ENCODE results near the gene TBL1X. TPM values are rescaled to one million over a fixed set of nuclear protein-coding genes. Genes with fewer than 3 reads are reported as not detected.
A peak's percentile ranks its signal among the peaks of the same experiment; 100 is the strongest.

The TBL1X gene
- total RNA-seq, 4 donors from 2014 or later, result 25.3 to 54.1 (median 38.2) TPM

DNA sequence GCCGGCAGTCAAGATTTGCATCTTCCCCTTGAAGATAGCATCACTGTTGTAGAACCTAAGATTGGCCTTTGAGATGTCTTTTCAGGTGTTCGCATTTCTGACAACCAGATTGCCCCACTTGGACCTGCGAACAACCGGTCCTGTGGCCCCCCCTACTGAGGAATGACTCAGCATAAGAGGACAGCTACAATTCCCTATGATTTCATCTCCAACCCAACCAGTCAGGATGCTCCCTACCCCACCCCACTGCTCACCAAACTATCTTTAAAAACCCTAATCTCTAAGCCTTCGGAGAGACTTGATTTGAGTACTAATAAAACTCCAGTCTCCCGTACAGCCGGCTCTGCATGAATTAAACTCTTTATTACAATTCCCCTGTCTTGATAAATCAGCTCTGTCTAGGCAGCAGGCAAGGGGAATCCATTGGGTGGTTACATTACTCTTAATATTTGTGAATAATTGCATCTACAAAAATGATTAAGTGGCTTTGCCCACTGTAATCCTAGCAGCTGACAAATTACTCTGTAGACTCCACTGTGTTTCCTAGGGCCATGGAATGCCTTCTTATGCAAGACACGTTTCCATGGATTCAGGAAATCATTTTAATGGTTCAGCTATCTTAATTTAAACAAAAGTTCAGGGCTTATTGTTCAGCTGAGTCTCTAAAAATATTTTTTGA, 205.4 kb downstream of the TBL1X start:
- Histone ChIP-seq H3K9me3 (no peaks in the 10 kb centered on the region), H3K36me3 (no peaks in the 10 kb centered on the region), H3K27me3 (no peaks in the 10 kb centered on the region), H3K4me3 (no peak overlapping the region), H3K4me1 (peaks cover 2 to 46% (median 39%) of the 10 kb centered on the region in 4 donors), H3K27ac (replicated peaks in 1 of 4) (peak overlapping the region; percentile 34 to 52 (median 43))
- TF ChIP-seq, protein P1, sequence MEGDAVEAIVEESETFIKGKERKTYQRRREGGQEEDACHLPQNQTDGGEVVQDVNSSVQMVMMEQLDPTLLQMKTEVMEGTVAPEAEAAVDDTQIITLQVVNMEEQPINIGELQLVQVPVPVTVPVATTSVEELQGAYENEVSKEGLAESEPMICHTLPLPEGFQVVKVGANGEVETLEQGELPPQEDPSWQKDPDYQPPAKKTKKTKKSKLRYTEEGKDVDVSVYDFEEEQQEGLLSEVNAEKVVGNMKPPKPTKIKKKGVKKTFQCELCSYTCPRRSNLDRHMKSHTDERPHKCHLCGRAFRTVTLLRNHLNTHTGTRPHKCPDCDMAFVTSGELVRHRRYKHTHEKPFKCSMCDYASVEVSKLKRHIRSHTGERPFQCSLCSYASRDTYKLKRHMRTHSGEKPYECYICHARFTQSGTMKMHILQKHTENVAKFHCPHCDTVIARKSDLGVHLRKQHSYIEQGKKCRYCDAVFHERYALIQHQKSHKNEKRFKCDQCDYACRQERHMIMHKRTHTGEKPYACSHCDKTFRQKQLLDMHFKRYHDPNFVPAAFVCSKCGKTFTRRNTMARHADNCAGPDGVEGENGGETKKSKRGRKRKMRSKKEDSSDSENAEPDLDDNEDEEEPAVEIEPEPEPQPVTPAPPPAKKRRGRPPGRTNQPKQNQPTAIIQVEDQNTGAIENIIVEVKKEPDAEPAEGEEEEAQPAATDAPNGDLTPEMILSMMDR (IDR thresholded peaks at IDR 0.05), result no peak
- TF ChIP-seq EP300 (IDR thresholded peaks at IDR 0.05) (no peak), POLR2A (IDR thresholded peaks at IDR 0.05; ENCODE audit: low read depth) (no peak), POLR2AphosphoS5 (IDR thresholded peaks at IDR 0.05) (no peak)
- intact Hi-C loops (cut with DNase I), result loop anchor here (10.0 kb wide), 1 partner anchor 135 kb away; no protein-coding TSS in a partner anchor
- DNase-seq (ENCODE audit: extremely low spot score), result no peak
- WGBS, result 67% methylated on average over 8 of the region's 8 CpGs

DNA sequence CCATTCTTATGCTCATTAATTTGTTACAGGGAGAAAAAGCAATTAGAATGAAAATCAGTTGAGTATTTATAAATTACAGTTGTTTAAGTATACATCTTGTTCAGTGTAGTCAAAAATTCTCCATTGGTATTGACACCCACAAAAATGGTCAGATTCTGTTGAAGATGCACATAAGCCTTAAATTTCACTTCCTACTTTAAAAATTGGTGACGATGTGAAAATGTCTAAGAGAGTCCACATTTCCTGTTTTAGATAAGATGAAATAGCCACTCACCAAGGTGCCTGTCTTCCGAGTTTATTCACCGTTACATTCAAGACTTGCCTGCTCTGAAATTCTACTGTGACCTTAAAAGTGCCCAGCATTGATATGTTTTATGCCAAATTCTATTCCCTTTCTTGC, 207.1 kb downstream of the TBL1X start:
- Histone ChIP-seq H3K9me3 (no peaks in the 10 kb centered on the region), H3K27me3 (no peaks in the 10 kb centered on the region), H3K4me3 (no peak overlapping the region), H3K36me3 (no peaks in the 10 kb centered on the region), H3K27ac (replicated peaks in 1 of 4) (no peak overlapping the region), H3K4me1 (peaks cover 2 to 38% (median 33%) of the 10 kb centered on the region in 4 donors)
- intact Hi-C loops (cut with DNase I), result loop anchor here (10.0 kb wide), 1 partner anchor 137 kb away; no protein-coding TSS in a partner anchor
- TF ChIP-seq POLR2AphosphoS5 (IDR thresholded peaks at IDR 0.05) (no peak), POLR2A (IDR thresholded peaks at IDR 0.05; ENCODE audit: low read depth) (no peak), EP300 (IDR thresholded peaks at IDR 0.05) (no peak)
- TF ChIP-seq, protein P1 (IDR thresholded peaks at IDR 0.05), result no peak
- no peak for DNase-seq (ENCODE audit: extremely low spot score)
- 84% methylated on average over 3 of the region's 3 CpGs for WGBS

DNA sequence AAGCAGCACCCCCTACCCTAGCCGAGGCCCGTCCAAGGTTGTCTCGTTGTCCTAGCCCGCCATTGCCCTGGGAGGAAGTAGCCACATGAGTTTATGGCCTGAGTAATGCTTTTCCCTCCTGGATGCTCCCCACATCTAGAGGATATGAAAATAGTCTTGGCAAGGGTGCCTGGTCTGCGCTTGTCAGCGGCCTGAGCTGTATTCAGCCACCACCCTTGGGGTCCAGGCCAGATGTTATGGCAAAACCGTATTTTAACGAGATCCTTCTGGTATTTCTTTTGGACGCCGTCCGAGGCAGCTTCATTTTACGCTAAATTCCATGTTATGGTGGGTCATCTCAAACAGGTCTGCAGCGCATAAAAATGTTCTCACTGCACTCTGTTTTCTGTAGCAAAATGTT, 211.4 kb downstream of the TBL1X start:
- peaks cover 3 to 8% (median 5%) of the 10 kb centered on the region in 4 donors for H3K4me1 ChIP-seq
- TF ChIP-seq POLR2A (IDR thresholded peaks at IDR 0.05; ENCODE audit: low read depth), result no peak
- no peaks in the 10 kb centered on the region for H3K9me3 ChIP-seq
- H3K4me3 ChIP-seq, result no peak overlapping the region
- H3K27ac ChIP-seq (replicated peaks in 1 of 4), result peak overlapping the region in 1 of 4 donors; percentile 26
- no peak for DNase-seq (ENCODE audit: extremely low spot score)
- 72% methylated on average over 12 of the region's 13 CpGs for WGBS
- intact Hi-C loops (cut with DNase I), result loop anchor here (10.0 kb wide), 1 partner anchor 142 kb away; no protein-coding TSS in a partner anchor
- H3K36me3 ChIP-seq, result no peaks in the 10 kb centered on the region
- H3K27me3 ChIP-seq, result no peaks in the 10 kb centered on the region

DNA sequence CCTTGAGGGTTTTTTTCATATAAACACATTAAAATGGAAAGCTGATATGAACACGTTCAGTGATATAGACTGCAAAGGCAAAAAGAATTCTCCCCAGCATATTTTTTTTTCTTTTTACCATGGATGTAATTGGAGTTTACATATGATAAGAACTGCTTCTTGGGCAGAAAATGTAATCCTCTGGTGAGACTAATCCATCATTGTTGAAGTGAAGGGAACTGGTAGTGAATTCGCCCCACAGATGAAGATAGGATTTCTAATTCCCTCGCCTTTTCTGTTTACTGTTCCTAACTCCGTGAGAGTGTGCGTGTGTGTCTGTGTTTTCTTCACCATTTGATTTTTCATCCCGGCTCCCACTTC, 211.9 kb downstream of the TBL1X start:
- Histone ChIP-seq H3K4me3 (no peak overlapping the region), H3K9me3 (no peaks in the 10 kb centered on the region), H3K27me3 (no peaks in the 10 kb centered on the region), H3K36me3 (no peaks in the 10 kb centered on the region), H3K4me1 (peaks cover 0 to 8% (median 5%) of the 10 kb centered on the region in 4 donors), H3K27ac (replicated peaks in 1 of 4) (peak overlapping the region in 3 of 4 donors; percentile 15 to 44 (median 26))
- 65% methylated on average over 6 of the region's 6 CpGs for WGBS
- TF ChIP-seq EP300 (IDR thresholded peaks at IDR 0.05) (no peak), POLR2AphosphoS5 (IDR thresholded peaks at IDR 0.05) (no peak)
- no peak for DNase-seq (ENCODE audit: extremely low spot score)
- intact Hi-C loops (cut with DNase I), result loop anchor here (10.0 kb wide), 1 partner anchor 142 kb away; no protein-coding TSS in a partner anchor

DNA sequence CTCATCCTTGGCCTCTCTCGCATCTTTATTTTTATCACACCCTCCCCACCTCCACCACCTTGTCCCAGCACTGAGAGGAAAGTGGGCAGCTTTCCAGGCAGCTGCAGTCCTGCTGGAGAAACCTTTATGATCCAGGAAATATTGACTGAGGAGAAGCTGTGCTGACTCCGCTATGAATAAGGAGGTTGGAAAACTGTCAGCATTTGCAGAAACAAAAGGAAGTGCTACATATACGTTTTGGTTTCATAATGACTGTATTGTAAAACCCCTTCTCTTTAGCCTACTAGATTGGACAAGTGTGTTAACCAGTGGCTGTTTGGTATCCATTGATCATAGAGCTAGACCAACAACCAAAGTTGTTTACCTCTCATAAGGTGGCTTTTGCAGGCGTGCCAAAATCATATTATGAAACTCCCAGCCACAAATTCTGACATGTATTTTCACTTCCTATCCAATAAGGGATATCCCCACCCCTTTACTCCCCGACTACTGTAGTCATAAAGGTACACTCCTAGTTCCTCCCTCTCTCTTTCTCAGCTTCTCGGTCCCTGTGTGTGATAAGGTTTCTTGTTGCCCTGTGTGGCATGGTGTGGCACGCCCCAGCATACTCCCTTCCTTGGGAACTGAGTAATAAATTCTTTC, 212.4 kb downstream of the TBL1X start:
- intact Hi-C loops (cut with DNase I), result loop anchor here (10.0 kb wide), 1 partner anchor 142 kb away; no protein-coding TSS in a partner anchor
- H3K27ac ChIP-seq (replicated peaks in 1 of 4), result peak overlapping the region in 3 of 4 donors; percentile 15 to 44 (median 26)

More for the DNA sequence above, 212.4 kb downstream of the TBL1X start:
- DNase-seq (ENCODE audit: extremely low spot score), result no peak
- Histone ChIP-seq H3K4me1 (peaks cover 0 to 12% (median 7%) of the 10 kb centered on the region in 4 donors), H3K4me3 (no peak overlapping the region), H3K36me3 (no peaks in the 10 kb centered on the region), H3K9me3 (no peaks in the 10 kb centered on the region), H3K27me3 (no peaks in the 10 kb centered on the region)
- TF ChIP-seq, protein P1 (IDR thresholded peaks at IDR 0.05), result no peak
- TF ChIP-seq EP300 (IDR thresholded peaks at IDR 0.05), result no peak
- TF ChIP-seq POLR2AphosphoS5 (IDR thresholded peaks at IDR 0.05), result no peak
- TF ChIP-seq POLR2A (IDR thresholded peaks at IDR 0.05; ENCODE audit: low read depth), result no peak
- 50% methylated on average over 7 of the region's 7 CpGs for WGBS

Measured in esophagus muscularis mucosa (tissue), 4 donors.